ENCODE results near the gene FSD2.

Gene FSD2

GRCh38 chr15:82805994-82806406 is at the start of gene FSD2:
TSS of gene FSD2 (minus strand) at chr15:82806069. CDS start at chr15:82787390, 18,679 bp downstream.
- no peak for DNase-seq

GRCh38 chr15:82854554-82854953 is 48.7 kb upstream of the FSD2 start:
- DNase-seq: no peak

- no peak for DNase-seq
Measured at GRCh38 chr15:82852941-82853561, 47.2 kb upstream of the FSD2 start.

- DNase-seq: no peak
Measured at GRCh38 chr15:82851981-82852511, 46.2 kb upstream of the FSD2 start.

- no peak for DNase-seq
Measured at GRCh38 chr15:82851306-82851850, 45.5 kb upstream of the FSD2 start.

GRCh38 chr15:82850731-82851130 is 44.9 kb upstream of the FSD2 start:
- DNase-seq: no peak

- DNase-seq: peak; percentile 8
Measured at GRCh38 chr15:82849556-82850512, 44.0 kb upstream of the FSD2 start.

GRCh38 chr15:82848241-82848993 is 42.5 kb upstream of the FSD2 start:
- DNase-seq: no peak

- no peak for DNase-seq
Measured at GRCh38 chr15:82847703-82848102, 41.8 kb upstream of the FSD2 start.

- no peak for DNase-seq
Measured at GRCh38 chr15:82846621-82847020, 40.8 kb upstream of the FSD2 start.

GRCh38 chr15:82845686-82846085 is 39.8 kb upstream of the FSD2 start:
- DNase-seq: no peak

GRCh38 chr15:82843566-82843965 is 37.7 kb upstream of the FSD2 start:
- DNase-seq: no peak

GRCh38 chr15:82840166-82840565 is 34.3 kb upstream of the FSD2 start:
- DNase-seq: no peak

GRCh38 chr15:82839136-82839535 is 33.3 kb upstream of the FSD2 start:
- no peak for DNase-seq

- DNase-seq: no peak
Measured at GRCh38 chr15:82838096-82838735, 32.3 kb upstream of the FSD2 start.

GRCh38 chr15:82835391-82835917 is 29.6 kb upstream of the FSD2 start:
- no peak for DNase-seq

GRCh38 chr15:82833362-82833682 is 27.5 kb upstream of the FSD2 start:
- DNase-seq: no peak

- no peak for DNase-seq
Measured at GRCh38 chr15:82832601-82833361, 26.9 kb upstream of the FSD2 start.

GRCh38 chr15:82831894-82832600 is 26.2 kb upstream of the FSD2 start:
- no peak for DNase-seq

GRCh38 chr15:82830427-82831173 is 24.7 kb upstream of the FSD2 start:
- DNase-seq: no peak
